Loucy (cell line): ENCODE measurements around the gene IKZF5.

Experiments
- H2AFZ ChIP-seq: fragments of 200-600 bp; sonication (generic); 2 replicates; pipeline ENCODE4 v1.6.0; 2016; ENCODE audit warnings: antibody characterized with exemption, mild to moderate bottlenecking, low read length, moderate library complexity
- H3F3A ChIP-seq: fragments of 200-600 bp; 2 replicates; pipeline ENCODE4 v1.6.0; 2016; ENCODE audit warnings: antibody characterized with exemption, low read depth, mild to moderate bottlenecking
- H3K27me3 ChIP-seq: fragments of 200-600 bp; sonication (generic); 2 replicates; pipeline ENCODE4 v1.6.1; 2014; ENCODE audit warnings: low read length, mild to moderate bottlenecking; ENCODE audit not compliant: insufficient read depth, poor library complexity, severe bottlenecking
- H3K36me3 ChIP-seq: fragments of 200-600 bp; sonication (generic); 2 replicates; pipeline ENCODE4 v1.6.1; 2016; ENCODE audit warnings: low read length; ENCODE audit not compliant: insufficient read depth
- H3K4me1 ChIP-seq: fragments of 200-600 bp; sonication (generic); 2 replicates; pipeline ENCODE4 v1.5.1; 2014; ENCODE audit warnings: low read length, mild to moderate bottlenecking; ENCODE audit not compliant: insufficient read depth, poor library complexity, severe bottlenecking
- H3K4me2 ChIP-seq: fragments of 200-600 bp; sonication (generic); 2 replicates; pipeline ENCODE4 v1.6.0; 2014; ENCODE audit warnings: antibody characterized with exemption, low read length, low read depth, mild to moderate bottlenecking; ENCODE audit not compliant: poor library complexity, severe bottlenecking
- H3K4me3 ChIP-seq: fragments of 200-600 bp; sonication (generic); 2 replicates; pipeline ENCODE4 v1.5.1; 2014; ENCODE audit warnings: low read length, mild to moderate bottlenecking, mixed read lengths; ENCODE audit not compliant: poor library complexity, severe bottlenecking
- H3K79me2 ChIP-seq: fragments of 200-600 bp; sonication (generic); 2 replicates; pipeline ENCODE4 v1.6.1; 2014; ENCODE audit warnings: low read length; ENCODE audit not compliant: insufficient read depth
- H3K9ac ChIP-seq: fragments of 200-600 bp; sonication (generic); 2 replicates; pipeline ENCODE4 v1.6.0; 2014; ENCODE audit warnings: mild to moderate bottlenecking, low read depth, low read length, moderate library complexity; ENCODE audit not compliant: poor library complexity, severe bottlenecking
- H3K9me2 ChIP-seq: fragments of 200-600 bp; sonication (generic); replicated peaks from 2 replicates; pipeline ENCODE4 v1.6.1; 2016; ENCODE audit warnings: low read depth, low read length, mixed read lengths
- H3K9me3 ChIP-seq: fragments of 200-600 bp; sonication (generic); 2 replicates; pipeline ENCODE4 v1.6.1; 2014; ENCODE audit warnings: mild to moderate bottlenecking, antibody characterized with exemption, low read length, low read depth; ENCODE audit not compliant: insufficient read depth
- H4K20me1 ChIP-seq: fragments of 200-600 bp; sonication (generic); 2 replicates; pipeline ENCODE4 v1.6.0; 2014; ENCODE audit warnings: antibody characterized with exemption, low read length, mild to moderate bottlenecking; ENCODE audit not compliant: insufficient read depth, poor library complexity, severe bottlenecking
- EZH2phosphoT487 ChIP-seq: fragments of 200-600 bp; IDR thresholded peaks from 2 replicates; pipeline ENCODE4 v1.6.1; 2018; ENCODE audit warnings: antibody characterized with exemption, mild to moderate bottlenecking, moderate library complexity, borderline replicate concordance
- TF ChIP-seq, protein P1 (sequence below): fragments of 200-600 bp; sonication (generic); conservative IDR thresholded peaks from 2 replicates; pipeline ENCODE4 v1.5.1; 2014; ENCODE audit warnings: mild to moderate bottlenecking, antibody characterized with exemption, low read length

IKZF5 gene

DNA sequence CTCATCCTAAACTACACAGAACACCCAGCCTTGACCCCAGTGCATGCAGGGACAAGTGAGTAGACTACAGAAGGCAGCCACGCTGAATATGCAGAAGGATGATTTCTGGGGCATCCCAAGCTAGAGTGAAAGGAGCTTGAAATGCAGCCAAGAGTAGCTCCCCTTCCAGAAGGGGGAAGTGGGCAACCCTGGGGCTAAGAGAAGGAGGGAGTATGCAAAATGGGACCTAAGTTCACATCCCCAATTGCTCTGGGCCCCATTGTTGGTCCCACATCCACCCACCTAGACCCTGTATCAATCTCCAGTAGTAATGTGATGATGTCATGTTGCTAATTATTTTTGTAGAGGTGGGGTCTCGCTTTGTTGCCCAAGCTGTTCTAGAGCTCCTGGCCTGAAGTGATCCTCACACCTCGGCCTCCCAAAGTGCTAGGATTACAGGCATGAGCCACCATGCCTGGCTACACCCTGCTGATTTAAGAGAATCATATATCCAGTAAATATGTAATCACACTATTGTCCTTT lies 34.0 kb downstream of the IKZF5 start:
- Histone ChIP-seq H3K4me1 (peaks cover 1% of the 10 kb centered on the region), H3K79me2 (no peaks in the 10 kb centered on the region), H4K20me1 (no peaks in the 10 kb centered on the region), H3K4me3 (no peak overlapping the region), H3K36me3 (no peaks in the 10 kb centered on the region), H3K4me2 (no peak overlapping the region), H3K27me3 (no peaks in the 10 kb centered on the region), H3K9me3 (no peaks in the 10 kb centered on the region), H3K9me2 (no peaks in the 10 kb centered on the region), H3F3A (no peaks in the 10 kb centered on the region), H3K9ac (no peak overlapping the region), H2AFZ (no peak overlapping the region)
- TF ChIP-seq EZH2phosphoT487, result no peak
- TF ChIP-seq, protein P1, sequence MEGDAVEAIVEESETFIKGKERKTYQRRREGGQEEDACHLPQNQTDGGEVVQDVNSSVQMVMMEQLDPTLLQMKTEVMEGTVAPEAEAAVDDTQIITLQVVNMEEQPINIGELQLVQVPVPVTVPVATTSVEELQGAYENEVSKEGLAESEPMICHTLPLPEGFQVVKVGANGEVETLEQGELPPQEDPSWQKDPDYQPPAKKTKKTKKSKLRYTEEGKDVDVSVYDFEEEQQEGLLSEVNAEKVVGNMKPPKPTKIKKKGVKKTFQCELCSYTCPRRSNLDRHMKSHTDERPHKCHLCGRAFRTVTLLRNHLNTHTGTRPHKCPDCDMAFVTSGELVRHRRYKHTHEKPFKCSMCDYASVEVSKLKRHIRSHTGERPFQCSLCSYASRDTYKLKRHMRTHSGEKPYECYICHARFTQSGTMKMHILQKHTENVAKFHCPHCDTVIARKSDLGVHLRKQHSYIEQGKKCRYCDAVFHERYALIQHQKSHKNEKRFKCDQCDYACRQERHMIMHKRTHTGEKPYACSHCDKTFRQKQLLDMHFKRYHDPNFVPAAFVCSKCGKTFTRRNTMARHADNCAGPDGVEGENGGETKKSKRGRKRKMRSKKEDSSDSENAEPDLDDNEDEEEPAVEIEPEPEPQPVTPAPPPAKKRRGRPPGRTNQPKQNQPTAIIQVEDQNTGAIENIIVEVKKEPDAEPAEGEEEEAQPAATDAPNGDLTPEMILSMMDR, result no peak

DNA sequence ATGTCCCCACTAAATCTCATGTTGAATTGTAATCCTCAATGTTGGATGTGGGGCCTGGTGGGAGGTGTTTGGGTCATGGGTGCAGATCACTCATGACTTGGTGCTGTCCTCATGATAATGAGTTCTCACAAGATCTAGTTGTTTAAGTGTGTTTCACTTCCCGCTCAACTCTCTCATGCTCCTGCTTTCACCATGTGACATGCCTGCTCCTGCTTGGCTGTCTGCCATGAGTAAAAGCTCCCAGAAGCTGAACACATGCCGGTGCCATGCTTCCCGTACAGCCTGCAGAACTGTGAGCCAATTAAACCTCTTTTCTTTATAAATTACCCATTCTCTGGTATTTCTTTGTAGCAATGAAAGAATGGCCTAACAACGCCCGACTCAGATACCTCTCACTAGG lies 34.6 kb downstream of the IKZF5 start:
- Histone ChIP-seq H3K9me3 (no peaks in the 10 kb centered on the region), H3K9me2 (no peaks in the 10 kb centered on the region), H3K36me3 (no peaks in the 10 kb centered on the region), H3K9ac (no peak overlapping the region), H3F3A (no peaks in the 10 kb centered on the region), H3K4me1 (no peaks in the 10 kb centered on the region), H3K4me2 (no peak overlapping the region), H4K20me1 (no peaks in the 10 kb centered on the region), H2AFZ (no peak overlapping the region), H3K4me3 (no peak overlapping the region), H3K79me2 (no peaks in the 10 kb centered on the region), H3K27me3 (no peaks in the 10 kb centered on the region)
- TF ChIP-seq, protein P1, result no peak
- TF ChIP-seq EZH2phosphoT487, result no peak

DNA sequence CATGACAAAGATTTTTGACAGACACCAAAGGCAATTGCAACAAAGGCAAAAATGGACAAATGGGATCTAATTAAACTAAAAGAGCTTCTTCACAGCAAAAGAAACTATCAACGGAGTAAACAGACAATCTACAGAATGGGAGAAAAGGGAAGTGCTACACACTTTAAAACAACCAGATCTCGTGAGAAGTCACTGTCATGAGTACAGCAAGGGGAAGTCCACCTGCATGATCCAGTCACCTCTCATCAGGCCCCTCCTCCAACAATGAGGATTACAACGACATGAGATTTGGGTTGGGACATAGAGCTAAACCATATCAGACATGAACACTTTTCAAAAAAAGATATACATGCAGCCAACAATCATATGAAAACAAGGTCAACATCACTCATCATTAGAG lies 39.9 kb downstream of the IKZF5 start:
- Histone ChIP-seq H3K4me2 (no peak overlapping the region), H2AFZ (no peak overlapping the region), H3K9me3 (peaks cover 14% of the 10 kb centered on the region; the same call in 1 of the 2 replicates), H3K9me2 (no peaks in the 10 kb centered on the region), H4K20me1 (no peaks in the 10 kb centered on the region), H3K4me3 (no peak overlapping the region), H3K79me2 (no peaks in the 10 kb centered on the region), H3K36me3 (0 out of 2 replicates have a peak, but pooled peaks cover 9% of the 10 kb centered on the region), H3K4me1 (no peaks in the 10 kb centered on the region), H3K9ac (no peak overlapping the region), H3F3A (no peaks in the 10 kb centered on the region), H3K27me3 (no peaks in the 10 kb centered on the region)
- no peak for TF ChIP-seq EZH2phosphoT487
- TF ChIP-seq, protein P1, result no peak
